Choroid plexus epithelial cell (primary cell): Measurements from ENCODE around the gene RNF215.

Source experiments
- DNase-seq: peaks from one replicate; pipeline ENCODE4 v3.0.0-alpha.2; 2010; ENCODE audit warnings: low read depth
- H3K4me3 ChIP-seq: 2 replicates; pipeline ENCODE4 v1.5.1; 2011; ENCODE audit warnings: low read depth, mild to moderate bottlenecking, control low read depth, low read length, moderate library complexity
- TF ChIP-seq, protein P1 (sequence below): conservative IDR thresholded peaks from 2 replicates; pipeline ENCODE4 v1.5.1; 2011; ENCODE audit warnings: low read depth, mild to moderate bottlenecking, control low read depth, inconsistent platforms, low read length, moderate library complexity

RNF215 gene

GRCh38 chr22:30425327-30425615 is 38.1 kb upstream of the RNF215 start:
- H3K4me3 ChIP-seq: peak overlapping the region; percentile 70
- TF ChIP-seq, protein P1, sequence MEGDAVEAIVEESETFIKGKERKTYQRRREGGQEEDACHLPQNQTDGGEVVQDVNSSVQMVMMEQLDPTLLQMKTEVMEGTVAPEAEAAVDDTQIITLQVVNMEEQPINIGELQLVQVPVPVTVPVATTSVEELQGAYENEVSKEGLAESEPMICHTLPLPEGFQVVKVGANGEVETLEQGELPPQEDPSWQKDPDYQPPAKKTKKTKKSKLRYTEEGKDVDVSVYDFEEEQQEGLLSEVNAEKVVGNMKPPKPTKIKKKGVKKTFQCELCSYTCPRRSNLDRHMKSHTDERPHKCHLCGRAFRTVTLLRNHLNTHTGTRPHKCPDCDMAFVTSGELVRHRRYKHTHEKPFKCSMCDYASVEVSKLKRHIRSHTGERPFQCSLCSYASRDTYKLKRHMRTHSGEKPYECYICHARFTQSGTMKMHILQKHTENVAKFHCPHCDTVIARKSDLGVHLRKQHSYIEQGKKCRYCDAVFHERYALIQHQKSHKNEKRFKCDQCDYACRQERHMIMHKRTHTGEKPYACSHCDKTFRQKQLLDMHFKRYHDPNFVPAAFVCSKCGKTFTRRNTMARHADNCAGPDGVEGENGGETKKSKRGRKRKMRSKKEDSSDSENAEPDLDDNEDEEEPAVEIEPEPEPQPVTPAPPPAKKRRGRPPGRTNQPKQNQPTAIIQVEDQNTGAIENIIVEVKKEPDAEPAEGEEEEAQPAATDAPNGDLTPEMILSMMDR: no peak
- DNase-seq: no peak

GRCh38 chr22:30424534-30425326 is 37.5 kb upstream of the RNF215 start:
- TF ChIP-seq, protein P1: peak; percentile 34
- peak overlapping the region; percentile 70 for H3K4me3 ChIP-seq
- no peak for DNase-seq

DNA sequence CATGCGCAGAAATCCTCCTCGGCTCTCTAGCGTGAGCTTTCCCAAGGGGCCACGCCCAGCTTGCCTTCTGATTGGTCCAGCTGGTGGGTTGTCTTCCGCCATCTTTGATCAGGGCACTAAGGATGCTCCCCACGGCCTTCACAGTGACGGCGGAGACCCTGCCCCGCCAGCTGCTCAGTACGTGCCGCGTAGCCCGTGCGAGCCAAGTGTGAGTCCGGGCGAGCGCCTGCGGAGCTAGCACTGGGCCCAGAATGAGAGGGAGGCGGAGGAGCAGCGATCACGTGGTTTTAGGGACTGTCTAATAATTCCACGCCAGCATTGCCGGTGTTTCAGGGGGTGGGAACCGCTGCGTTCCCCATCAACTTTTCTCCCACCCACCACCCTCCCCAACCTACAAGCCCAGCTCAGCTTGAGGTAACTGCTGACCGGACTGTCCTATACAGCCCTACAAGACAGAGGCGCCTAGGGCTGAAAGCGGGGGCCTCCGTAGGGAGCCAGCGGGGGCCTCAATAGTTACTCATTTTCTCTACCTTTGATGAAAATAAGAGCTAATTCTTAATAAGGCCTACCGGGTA is 36.8 kb upstream of the RNF215 start:
- TF ChIP-seq, protein P1: no peak
- peak; percentile 100 for DNase-seq
- H3K4me3 ChIP-seq: peak overlapping the region; percentile 70

DNA sequence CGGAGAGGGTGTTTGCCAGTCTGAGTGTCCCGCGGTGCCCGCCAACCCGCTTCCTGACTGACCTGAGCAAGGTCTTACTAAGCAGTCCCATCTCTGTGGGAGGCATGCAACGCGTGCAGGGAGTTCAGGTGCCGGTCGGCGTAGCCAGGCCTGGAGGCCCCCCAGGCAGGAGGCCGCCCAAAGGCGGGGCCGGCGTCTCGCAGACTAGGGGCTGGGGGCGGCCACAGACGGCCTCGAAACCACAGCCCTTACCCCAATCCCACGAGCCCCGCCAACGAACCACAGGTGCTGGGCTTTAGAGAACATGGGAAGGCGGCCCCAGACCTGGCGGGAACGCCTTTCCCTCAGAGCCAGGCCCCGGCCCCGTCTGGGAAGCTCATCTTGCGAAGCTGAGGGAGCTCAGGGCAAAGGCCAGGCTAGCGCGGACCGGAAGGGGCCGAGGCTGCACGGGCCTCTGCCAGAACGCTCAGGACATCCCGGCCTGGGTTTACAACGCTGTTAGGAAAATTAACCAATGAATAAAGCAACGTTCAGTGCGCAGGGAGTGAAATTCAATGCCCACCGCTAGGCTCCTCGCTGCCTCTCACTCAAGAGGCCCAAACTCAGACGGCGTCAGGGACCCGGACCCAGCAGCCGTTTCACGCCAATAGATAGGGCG is 36.2 kb upstream of the RNF215 start:
- DNase-seq: peak; percentile 84
- TF ChIP-seq, protein P1: peak; percentile 17
- peak overlapping the region; percentile 70 for H3K4me3 ChIP-seq

DNA sequence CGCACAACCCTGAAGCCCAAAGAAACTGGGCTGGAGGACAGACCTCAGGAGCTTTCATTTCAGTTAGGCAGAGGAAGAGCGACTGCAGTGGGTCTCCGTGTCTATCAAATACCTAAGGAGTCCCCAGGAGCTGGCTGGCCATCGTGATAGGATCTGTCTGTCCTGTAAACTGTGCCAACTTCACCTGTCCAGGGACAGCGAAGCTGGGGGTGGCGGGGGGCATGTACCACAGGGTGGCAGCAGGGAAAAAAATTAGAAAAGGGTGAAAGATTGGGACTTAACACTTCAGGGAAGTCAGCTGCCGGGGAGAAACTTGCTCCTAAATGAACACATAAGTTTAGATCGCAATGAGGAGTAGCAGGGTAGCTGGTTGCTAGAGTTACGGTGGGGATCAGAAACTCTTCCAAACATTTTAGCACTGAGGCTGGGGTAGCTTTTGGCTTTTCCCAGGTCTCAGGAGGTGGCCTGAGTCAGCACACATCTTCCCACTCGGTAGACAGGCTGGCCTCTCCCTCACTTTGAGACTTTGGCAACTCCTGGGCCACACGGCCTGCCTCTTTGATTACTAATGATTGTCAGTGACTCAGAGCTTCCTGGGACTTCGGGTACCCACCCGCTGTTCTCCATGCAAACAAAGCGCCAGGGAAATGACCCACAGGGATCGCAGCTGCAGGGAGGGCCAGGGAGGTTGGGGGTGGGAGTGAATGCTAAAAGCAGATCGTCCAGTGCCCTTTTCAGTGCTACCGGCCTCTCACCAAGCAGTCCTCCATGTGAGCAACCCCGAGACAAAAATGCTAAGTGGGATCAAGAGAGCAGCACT is 35.5 kb upstream of the RNF215 start:
- DNase-seq: peak; percentile 95
- TF ChIP-seq, protein P1: no peak
- peak overlapping the region; percentile 70 for H3K4me3 ChIP-seq

GRCh38 chr22:30421695-30422480 is 34.7 kb upstream of the RNF215 start:
- TF ChIP-seq, protein P1: no peak
- no peak overlapping the region for H3K4me3 ChIP-seq
- DNase-seq: peak; percentile 28
